Gastrocnemius medialis (tissue), 4 donors: ENCODE results near the gene DEPDC4.

ENCODE experiments used
- POLR2A ChIP-seq, 2 donors: fragments of 450-650 bp; IDR thresholded peaks; one replicate each; pipeline ENCODE4 v1.6.1; 2017; ENCODE audit warnings: antibody characterized with exemption in 2 of 2, mild to moderate bottlenecking in 2 of 2, moderate library complexity in 2 of 2
- TF ChIP-seq, protein P1 (sequence below), 5 experiments: fragments of 450-650 bp in 3 of 5; fragments of 200-600 bp in 2 of 5; sonication (generic) in 2 of 5; IDR thresholded peaks in 4 of 5; conservative IDR thresholded peaks in 1 of 5; 1 replicate in 4 of 5; 2 replicates in 1 of 5; pipeline ENCODE4 v1.5.1; 2016 to 2019; ENCODE audit warnings: antibody characterized with exemption in 5 of 5, mild to moderate bottlenecking in 3 of 5, moderate library complexity in 3 of 5

DNA sequence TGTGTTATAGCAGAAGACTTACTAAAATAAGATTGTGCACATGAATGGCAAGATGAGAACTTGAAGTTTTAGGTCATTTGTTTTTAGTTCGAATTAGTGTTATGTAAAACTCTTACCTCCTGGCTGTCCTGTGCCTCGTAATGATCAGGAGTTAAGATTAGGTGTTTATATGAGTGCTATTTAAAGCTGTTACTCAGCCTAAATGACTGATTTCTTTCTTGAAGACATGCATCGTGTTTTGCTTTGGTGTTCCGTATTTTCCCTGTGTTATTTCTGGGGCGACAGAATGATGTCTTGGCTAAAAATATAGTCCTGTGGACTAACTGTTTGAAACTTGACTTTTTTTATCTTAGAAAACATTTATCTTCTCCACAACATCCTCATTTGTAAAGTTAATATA, 22.2 kb upstream of the DEPDC4 start:
- TF ChIP-seq POLR2A (IDR thresholded peaks at IDR 0.05) = no peak
- TF ChIP-seq, protein P1, sequence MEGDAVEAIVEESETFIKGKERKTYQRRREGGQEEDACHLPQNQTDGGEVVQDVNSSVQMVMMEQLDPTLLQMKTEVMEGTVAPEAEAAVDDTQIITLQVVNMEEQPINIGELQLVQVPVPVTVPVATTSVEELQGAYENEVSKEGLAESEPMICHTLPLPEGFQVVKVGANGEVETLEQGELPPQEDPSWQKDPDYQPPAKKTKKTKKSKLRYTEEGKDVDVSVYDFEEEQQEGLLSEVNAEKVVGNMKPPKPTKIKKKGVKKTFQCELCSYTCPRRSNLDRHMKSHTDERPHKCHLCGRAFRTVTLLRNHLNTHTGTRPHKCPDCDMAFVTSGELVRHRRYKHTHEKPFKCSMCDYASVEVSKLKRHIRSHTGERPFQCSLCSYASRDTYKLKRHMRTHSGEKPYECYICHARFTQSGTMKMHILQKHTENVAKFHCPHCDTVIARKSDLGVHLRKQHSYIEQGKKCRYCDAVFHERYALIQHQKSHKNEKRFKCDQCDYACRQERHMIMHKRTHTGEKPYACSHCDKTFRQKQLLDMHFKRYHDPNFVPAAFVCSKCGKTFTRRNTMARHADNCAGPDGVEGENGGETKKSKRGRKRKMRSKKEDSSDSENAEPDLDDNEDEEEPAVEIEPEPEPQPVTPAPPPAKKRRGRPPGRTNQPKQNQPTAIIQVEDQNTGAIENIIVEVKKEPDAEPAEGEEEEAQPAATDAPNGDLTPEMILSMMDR (IDR thresholded peaks at IDR 0.05 in 4 of 5, conservative IDR thresholded peaks at IDR 0.05 in 1 of 5) = no peak
